Measurements from ENCODE around the gene CNNM1.

CNNM1 gene

DNA sequence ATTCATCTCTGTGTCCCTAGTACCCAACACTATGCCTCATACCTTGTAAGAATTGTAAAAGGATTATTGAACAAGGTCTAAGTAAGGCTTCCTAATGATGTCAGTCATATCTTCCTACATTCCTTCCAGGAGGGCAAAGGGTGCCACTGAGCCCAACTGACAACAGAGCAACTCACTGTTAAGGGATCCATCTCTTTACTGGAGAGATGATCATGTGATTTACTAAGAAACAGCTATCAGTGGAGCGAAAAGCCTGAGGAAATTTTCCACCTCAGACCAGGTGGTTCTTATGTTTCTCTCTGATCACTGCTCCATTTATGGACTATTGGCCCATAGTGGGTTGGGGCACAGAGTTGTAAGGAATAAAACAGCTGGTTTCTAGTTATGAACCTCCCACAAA is 38.9 kb upstream of the CNNM1 start:
- H2AK5ac ChIP-seq (ENCODE audit: low read length, severe bottlenecking), result no peak overlapping the region
- H2BK12ac ChIP-seq (ENCODE audit: low read length in 2 of 2), result no peak overlapping the region
- no peaks in the 10 kb centered on the region for H3K27me3 ChIP-seq (ENCODE audit: control insufficient read depth in 1 of 2, insufficient read depth in 1 of 2, low read length in 2 of 2)
- no peak for DNase-seq
- H3K9me3 ChIP-seq (ENCODE audit: control insufficient read depth, low read length), result no peaks in the 10 kb centered on the region
- no peak overlapping the region for H3K23ac ChIP-seq (ENCODE audit: low read length in 2 of 2)
- H3K9ac ChIP-seq (ENCODE audit: low read length), result no peak overlapping the region
- H3K14ac ChIP-seq (ENCODE audit: low read length in 2 of 2), result no peak overlapping the region
- H3K4me2 ChIP-seq (ENCODE audit: low read length, poor library complexity, severe bottlenecking), result no peak overlapping the region
- no peak overlapping the region for H2BK15ac ChIP-seq (ENCODE audit: low read depth, poor library complexity, severe bottlenecking)
- no peak overlapping the region for H4K8ac ChIP-seq (ENCODE audit: low read length)
- H4K91ac ChIP-seq (ENCODE audit: low read length), result no peak overlapping the region
- H2AFZ ChIP-seq (ENCODE audit: low read depth, low read length), result no peak overlapping the region
- H3K4ac ChIP-seq (ENCODE audit: low read depth in 1 of 2, low read length in 2 of 2), result no peak overlapping the region
- H3K18ac ChIP-seq (ENCODE audit: low read depth in 1 of 2, low read length in 2 of 2), result no peak overlapping the region
- no peak overlapping the region for H2BK5ac ChIP-seq (ENCODE audit: low read depth, low read length, poor library complexity, severe bottlenecking)
- H3K4me1 ChIP-seq (ENCODE audit: control insufficient read depth, insufficient read depth, low read depth, low read length), result no peaks in the 10 kb centered on the region
- H3K79me1 ChIP-seq (replicated peaks; ENCODE audit: low read length, poor library complexity, severe bottlenecking), result no peaks in the 10 kb centered on the region
- no peak overlapping the region for H3K4me3 ChIP-seq (ENCODE audit: insufficient read depth in 1 of 2, low read depth in 1 of 2, low read length in 2 of 2)
- no peak overlapping the region for H3K27ac ChIP-seq (ENCODE audit: low read length, poor library complexity, severe bottlenecking)
- no peaks in the 10 kb centered on the region for H3K36me3 ChIP-seq (ENCODE audit: control insufficient read depth in 1 of 2, insufficient read depth in 2 of 2, low read depth in 1 of 2, low read length in 2 of 2)
- no CpG with 5 or more reads among the region's 1 CpG for WGBS
- H2BK120ac ChIP-seq (ENCODE audit: low read depth, low read length), result no peak overlapping the region

DNA sequence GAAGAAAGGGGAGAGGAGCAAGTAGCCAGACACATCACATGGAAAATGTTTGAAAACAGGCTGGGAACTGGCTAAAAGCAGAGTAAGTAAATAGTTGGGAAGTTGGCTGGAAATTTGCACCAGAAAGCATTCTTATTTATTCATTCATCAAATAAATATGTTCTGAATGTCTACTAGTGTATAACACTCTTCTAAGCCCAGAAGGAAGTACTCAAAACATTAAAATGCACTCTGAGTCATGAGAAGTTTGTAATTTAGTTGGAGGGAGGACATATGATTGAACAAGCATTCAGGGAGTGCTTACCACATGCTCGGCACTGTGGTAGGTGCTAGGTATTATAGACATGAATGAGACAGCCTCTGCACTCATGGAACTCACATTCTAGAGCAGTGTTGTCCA is 37.0 kb upstream of the CNNM1 start:
- no peaks in the 10 kb centered on the region for H3K79me1 ChIP-seq (replicated peaks; ENCODE audit: low read length, poor library complexity, severe bottlenecking)
- no peak overlapping the region for H3K4ac ChIP-seq (ENCODE audit: low read depth in 1 of 2, low read length in 2 of 2)
- no peak overlapping the region for H3K4me3 ChIP-seq (ENCODE audit: insufficient read depth in 1 of 2, low read depth in 1 of 2, low read length in 2 of 2)
- peak overlapping the region; percentile 53 for H3K9ac ChIP-seq (ENCODE audit: low read length)
- H3K14ac ChIP-seq (ENCODE audit: low read length in 2 of 2), result no peak overlapping the region
- H4K8ac ChIP-seq (ENCODE audit: low read length), result no peak overlapping the region
- H3K23ac ChIP-seq (ENCODE audit: low read length in 2 of 2), result no peak overlapping the region
- H3K36me3 ChIP-seq (ENCODE audit: control insufficient read depth in 1 of 2, insufficient read depth in 2 of 2, low read depth in 1 of 2, low read length in 2 of 2), result no peaks in the 10 kb centered on the region
- H3K27ac ChIP-seq (ENCODE audit: low read length, poor library complexity, severe bottlenecking), result no peak overlapping the region
- H4K91ac ChIP-seq (ENCODE audit: low read length), result no peak overlapping the region
- no peak overlapping the region for H2AFZ ChIP-seq (ENCODE audit: low read depth, low read length)
- H2AK5ac ChIP-seq (ENCODE audit: low read length, severe bottlenecking), result no peak overlapping the region
- no peaks in the 10 kb centered on the region for H3K4me1 ChIP-seq (ENCODE audit: control insufficient read depth, insufficient read depth, low read depth, low read length)
- 11% methylated on average over 1 of the region's 1 CpG for WGBS
- no peaks in the 10 kb centered on the region for H3K27me3 ChIP-seq (ENCODE audit: control insufficient read depth in 1 of 2, insufficient read depth in 1 of 2, low read length in 2 of 2)
- H2BK15ac ChIP-seq (ENCODE audit: low read depth, poor library complexity, severe bottlenecking), result no peak overlapping the region
- no peak overlapping the region for H2BK120ac ChIP-seq (ENCODE audit: low read depth, low read length)
- no peak overlapping the region for H3K18ac ChIP-seq (ENCODE audit: low read depth in 1 of 2, low read length in 2 of 2)
- H2BK12ac ChIP-seq (ENCODE audit: low read length in 2 of 2), result no peak overlapping the region
- no peaks in the 10 kb centered on the region for H3K9me3 ChIP-seq (ENCODE audit: control insufficient read depth, low read length)
- H2BK5ac ChIP-seq (ENCODE audit: low read depth, low read length, poor library complexity, severe bottlenecking), result no peak overlapping the region
- no peak overlapping the region for H3K4me2 ChIP-seq (ENCODE audit: low read length, poor library complexity, severe bottlenecking)
- DNase-seq, result peak; percentile 78

DNA sequence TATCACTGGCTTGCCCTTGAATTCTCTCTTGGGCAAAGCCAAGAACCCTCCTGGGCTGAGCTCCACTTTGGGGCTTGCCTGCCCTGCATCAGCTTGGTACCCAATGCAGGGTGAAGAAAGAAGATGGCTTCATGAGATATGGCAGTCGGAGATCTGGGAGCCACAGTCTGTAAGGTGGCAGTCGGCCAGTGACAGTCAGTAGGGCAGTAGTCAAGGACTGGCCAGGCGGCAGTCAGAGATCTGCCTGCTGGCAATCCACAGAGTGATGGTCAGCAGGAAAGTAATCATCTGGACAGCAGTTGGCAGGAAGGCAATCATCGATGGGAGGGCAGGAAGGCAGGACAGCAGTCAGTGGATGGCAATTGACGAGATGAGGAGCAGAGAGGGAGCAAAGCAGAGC is 32.6 kb upstream of the CNNM1 start:
- H2BK12ac ChIP-seq (ENCODE audit: low read length in 2 of 2), result no peak overlapping the region
- no peaks in the 10 kb centered on the region for H3K79me1 ChIP-seq (replicated peaks; ENCODE audit: low read length, poor library complexity, severe bottlenecking)
- no peak overlapping the region for H3K14ac ChIP-seq (ENCODE audit: low read length in 2 of 2)
- no peak overlapping the region for H2BK15ac ChIP-seq (ENCODE audit: low read depth, poor library complexity, severe bottlenecking)
- no peaks in the 10 kb centered on the region for H3K27me3 ChIP-seq (ENCODE audit: control insufficient read depth in 1 of 2, insufficient read depth in 1 of 2, low read length in 2 of 2)
- H3K23ac ChIP-seq (ENCODE audit: low read length in 2 of 2), result no peak overlapping the region
- H3K4me2 ChIP-seq (ENCODE audit: low read length, poor library complexity, severe bottlenecking), result no peak overlapping the region
- H2AFZ ChIP-seq (ENCODE audit: low read depth, low read length), result no peak overlapping the region
- H2BK120ac ChIP-seq (ENCODE audit: low read depth, low read length), result no peak overlapping the region
- H4K91ac ChIP-seq (ENCODE audit: low read length), result no peak overlapping the region
- no peak overlapping the region for H2AK5ac ChIP-seq (ENCODE audit: low read length, severe bottlenecking)
- no peak overlapping the region for H3K9ac ChIP-seq (ENCODE audit: low read length)
- H3K9me3 ChIP-seq (ENCODE audit: control insufficient read depth, low read length), result no peaks in the 10 kb centered on the region
- 70% methylated on average over 5 of the region's 5 CpGs for WGBS
- no peak overlapping the region for H3K4ac ChIP-seq (ENCODE audit: low read depth in 1 of 2, low read length in 2 of 2)
- H3K4me3 ChIP-seq (ENCODE audit: insufficient read depth in 1 of 2, low read depth in 1 of 2, low read length in 2 of 2), result no peak overlapping the region
- H2BK5ac ChIP-seq (ENCODE audit: low read depth, low read length, poor library complexity, severe bottlenecking), result no peak overlapping the region
- no peak overlapping the region for H4K8ac ChIP-seq (ENCODE audit: low read length)
- DNase-seq, result no peak
- no peak overlapping the region for H3K18ac ChIP-seq (ENCODE audit: low read depth in 1 of 2, low read length in 2 of 2)
- H3K4me1 ChIP-seq (ENCODE audit: control insufficient read depth, insufficient read depth, low read depth, low read length), result no peaks in the 10 kb centered on the region
- H3K27ac ChIP-seq (ENCODE audit: low read length, poor library complexity, severe bottlenecking), result no peak overlapping the region
- no peaks in the 10 kb centered on the region for H3K36me3 ChIP-seq (ENCODE audit: control insufficient read depth in 1 of 2, insufficient read depth in 2 of 2, low read depth in 1 of 2, low read length in 2 of 2)

DNA sequence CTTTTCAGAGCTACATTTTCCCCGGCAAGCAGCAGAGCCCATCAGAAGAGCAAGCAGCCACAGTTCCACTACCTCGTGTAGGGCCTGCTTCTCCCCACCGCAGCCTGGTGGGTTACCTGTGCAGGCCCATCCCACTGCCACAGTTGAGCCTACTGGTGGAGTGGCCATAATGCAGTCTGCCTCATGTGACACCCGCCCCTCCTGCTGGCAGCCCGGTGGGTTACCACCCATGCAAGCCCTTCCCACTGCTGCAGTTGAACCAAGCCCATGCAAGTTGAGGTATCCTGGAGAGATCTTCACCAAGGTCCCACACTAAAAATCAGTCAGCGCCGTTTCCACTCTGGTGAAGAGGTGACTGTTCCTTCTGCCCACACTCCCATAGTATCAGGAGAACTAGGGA is 32.1 kb upstream of the CNNM1 start:
- H3K18ac ChIP-seq (ENCODE audit: low read depth in 1 of 2, low read length in 2 of 2), result no peak overlapping the region
- no peak overlapping the region for H3K4ac ChIP-seq (ENCODE audit: low read depth in 1 of 2, low read length in 2 of 2)
- no peak overlapping the region for H3K27ac ChIP-seq (ENCODE audit: low read length, poor library complexity, severe bottlenecking)
- H2BK5ac ChIP-seq (ENCODE audit: low read depth, low read length, poor library complexity, severe bottlenecking), result no peak overlapping the region
- H3K36me3 ChIP-seq (ENCODE audit: control insufficient read depth in 1 of 2, insufficient read depth in 2 of 2, low read depth in 1 of 2, low read length in 2 of 2), result no peaks in the 10 kb centered on the region
- no peaks in the 10 kb centered on the region for H3K27me3 ChIP-seq (ENCODE audit: control insufficient read depth in 1 of 2, insufficient read depth in 1 of 2, low read length in 2 of 2)
- no peak overlapping the region for H3K23ac ChIP-seq (ENCODE audit: low read length in 2 of 2)
- H2BK15ac ChIP-seq (ENCODE audit: low read depth, poor library complexity, severe bottlenecking), result no peak overlapping the region
- H3K79me1 ChIP-seq (replicated peaks; ENCODE audit: low read length, poor library complexity, severe bottlenecking), result no peaks in the 10 kb centered on the region
- H2BK120ac ChIP-seq (ENCODE audit: low read depth, low read length), result no peak overlapping the region
- no peak overlapping the region for H2AFZ ChIP-seq (ENCODE audit: low read depth, low read length)
- H3K14ac ChIP-seq (ENCODE audit: low read length in 2 of 2), result no peak overlapping the region
- DNase-seq, result no peak
- no peak overlapping the region for H3K9ac ChIP-seq (ENCODE audit: low read length)
- no peak overlapping the region for H4K8ac ChIP-seq (ENCODE audit: low read length)
- H2BK12ac ChIP-seq (ENCODE audit: low read length in 2 of 2), result no peak overlapping the region
- H3K9me3 ChIP-seq (ENCODE audit: control insufficient read depth, low read length), result no peaks in the 10 kb centered on the region
- H3K4me1 ChIP-seq (ENCODE audit: control insufficient read depth, insufficient read depth, low read depth, low read length), result no peaks in the 10 kb centered on the region
- no peak overlapping the region for H3K4me2 ChIP-seq (ENCODE audit: low read length, poor library complexity, severe bottlenecking)
- no peak overlapping the region for H4K91ac ChIP-seq (ENCODE audit: low read length)
- 90% methylated on average over 7 of the region's 7 CpGs for WGBS
- H3K4me3 ChIP-seq (ENCODE audit: insufficient read depth in 1 of 2, low read depth in 1 of 2, low read length in 2 of 2), result no peak overlapping the region
- no peak overlapping the region for H2AK5ac ChIP-seq (ENCODE audit: low read length, severe bottlenecking)
